GM23338 (cell line): ENCODE results near the gene SEMA3C. TPM values are rescaled to one million over a fixed set of nuclear protein-coding genes. Genes with fewer than 3 reads are reported as not detected.

Experiments
- ATAC-seq: fragments of 200-7000 bp; cut with Tn5 transposase; 3 replicates; pipeline ENCODE4 v1.9.1; 2020
- DNase-seq: peaks from one replicate; pipeline ENCODE4 v3.0.0-alpha.2; 2015; ENCODE audit warnings: low spot score
- H2AFZ ChIP-seq: fragments of 200-600 bp; sonication (generic); 2 replicates; pipeline ENCODE4 v1.8.0; 2016; ENCODE audit warnings: antibody characterized with exemption, mild to moderate bottlenecking, moderate library complexity
- H3F3A ChIP-seq: fragments of 200-600 bp; sonication (generic); replicated peaks from 2 replicates; pipeline ENCODE4 v1.8.0; 2017; ENCODE audit warnings: antibody characterized with exemption, mixed run types, low read depth
- H3K27ac ChIP-seq: fragments of 200-600 bp; sonication (generic); 2 replicates; pipeline ENCODE4 v1.6.1; 2016; ENCODE audit warnings: low read depth
- H3K27me3 ChIP-seq: fragments of 200-600 bp; sonication (generic); 2 replicates; pipeline ENCODE4 v1.8.0; 2016; ENCODE audit warnings: mild to moderate bottlenecking, mixed run types, moderate library complexity; ENCODE audit not compliant: insufficient read depth
- H3K36me3 ChIP-seq: fragments of 200-600 bp; sonication (generic); 2 replicates; pipeline ENCODE4 v1.8.0; 2016; ENCODE audit warnings: mild to moderate bottlenecking; ENCODE audit not compliant: insufficient read depth
- H3K4me1 ChIP-seq: fragments of 200-600 bp; sonication (generic); 2 replicates; pipeline ENCODE4 v1.8.0; 2016; ENCODE audit warnings: mild to moderate bottlenecking, moderate library complexity; ENCODE audit not compliant: insufficient read depth
- H3K4me2 ChIP-seq: fragments of 200-600 bp; sonication (generic); 2 replicates; pipeline ENCODE4 v1.7.1; 2017; ENCODE audit warnings: mixed run types
- H3K4me3 ChIP-seq: fragments of 200-600 bp; sonication (generic); 2 replicates; pipeline ENCODE4 v1.6.1; 2016; ENCODE audit warnings: mixed run types
- H3K79me2 ChIP-seq: fragments of 200-600 bp; sonication (generic); replicated peaks from 2 replicates; pipeline ENCODE4 v1.8.0; 2017; ENCODE audit warnings: mild to moderate bottlenecking; ENCODE audit not compliant: insufficient read depth
- H3K9me2 ChIP-seq: fragments of 200-600 bp; sonication (generic); 2 replicates; pipeline ENCODE4 v1.8.0; 2017; ENCODE audit not compliant: insufficient read depth
- H4K20me1 ChIP-seq: fragments of 200-600 bp; sonication (generic); replicated peaks from 2 replicates; pipeline ENCODE4 v1.8.0; 2017; ENCODE audit warnings: mild to moderate bottlenecking; ENCODE audit not compliant: insufficient read depth
- H3K27ac Mint-ChIP-seq: 2 replicates; pipeline ENCODE4 v1.8.0; 2020; ENCODE audit warnings: inconsistent platforms, mild to moderate bottlenecking, moderate library complexity, mixed read lengths
- H3K27me3 Mint-ChIP-seq: 3 replicates; pipeline ENCODE4 v1.8.0; 2022; ENCODE audit warnings: low read depth, mild to moderate bottlenecking, moderate library complexity, mixed read lengths, inconsistent platforms; ENCODE audit not compliant: insufficient read depth, poor library complexity
- H3K36me3 Mint-ChIP-seq: 3 replicates; pipeline ENCODE4 v1.8.0; 2021; ENCODE audit warnings: low read depth, mild to moderate bottlenecking, inconsistent platforms, moderate library complexity, mixed read lengths
- H3K4me1 Mint-ChIP-seq: 3 replicates; pipeline ENCODE4 v1.8.0; 2020; ENCODE audit warnings: mild to moderate bottlenecking, inconsistent platforms, mixed read lengths
- H3K4me3 Mint-ChIP-seq: 3 replicates; pipeline ENCODE4 v1.8.0; 2021; ENCODE audit warnings: moderate library complexity, mild to moderate bottlenecking, inconsistent platforms, mixed read lengths
- H3K9me3 Mint-ChIP-seq: 3 replicates; pipeline ENCODE4 v1.8.0; 2020; ENCODE audit warnings: moderate library complexity, mild to moderate bottlenecking, inconsistent platforms, mixed read lengths
- CTCF ChIP-seq, 2 experiments: fragments of 200-600 bp in 1 of 2; sonication (generic) in 1 of 2; conservative IDR thresholded peaks; 2 replicates each; pipeline versions ENCODE4 v1.5.1 to v1.6.1; 2016 to 2017; ENCODE audit warnings: antibody characterized with exemption in 2 of 2, low read depth in 2 of 2, mild to moderate bottlenecking in 2 of 2, moderate library complexity in 1 of 2
- JUNB ChIP-seq: IDR thresholded peaks from one replicate; pipeline ENCODE4 v1.6.1; 2016; ENCODE audit warnings: antibody characterized with exemption; ENCODE audit not compliant: unreplicated experiment
- POLR2AphosphoS5 ChIP-seq: IDR thresholded peaks from 2 replicates; pipeline ENCODE4 v1.6.1; 2016; ENCODE audit warnings: antibody characterized with exemption, low read depth
- REST ChIP-seq: IDR thresholded peaks from one replicate; pipeline ENCODE4 v1.6.1; 2018; ENCODE audit warnings: antibody characterized with exemption; ENCODE audit not compliant: unreplicated experiment
- STAT1 ChIP-seq: IDR thresholded peaks from one replicate; pipeline ENCODE4 v1.6.1; 2016; ENCODE audit warnings: antibody characterized with exemption; ENCODE audit not compliant: unreplicated experiment
- ZNF114 ChIP-seq: fragments of 250-450 bp; sonication (Bioruptor Pico); IDR thresholded peaks from 2 replicates; pipeline ENCODE4 v1.5.0; 2020; ENCODE audit warnings: mild to moderate bottlenecking, moderate library complexity
- ZNF331 ChIP-seq: fragments of 250-450 bp; sonication (Bioruptor Pico); IDR thresholded peaks from 2 replicates; pipeline ENCODE4 v1.5.0; 2020; ENCODE audit warnings: low read depth, mild to moderate bottlenecking, moderate library complexity
- ZNF462 ChIP-seq: fragments of 250-450 bp; sonication (Bioruptor Pico); IDR thresholded peaks from 2 replicates; pipeline ENCODE4 v1.5.0; 2020; ENCODE audit warnings: mild to moderate bottlenecking, moderate library complexity
- polyA plus RNA-seq: library from polyadenylated mRNA; unstranded; fragments of >200 nt; fragmentation: Nextera tagmentation; extraction: Ambion mirVana; gene quantifications from 2 replicates; pipeline ENCODE4 v1.2.1, GENCODE V29; 2016
- total RNA-seq: library from RNA; depleted of rRNA; stranded (reverse); fragments of >200 nt; shearing (Covaris generic); gene quantifications from 2 replicates; pipeline ENCODE4 v1.2.3, GENCODE V29; 2014

The SEMA3C gene
- total and polyA plus RNA-seq, 2 experiments from 2014 or later = 1.0 to 3.5 TPM

- peaks cover 36% of the 10 kb centered on the region for H3K4me1 Mint-ChIP-seq
- TF ChIP-seq ZNF114 (no peak), REST (no peak), ZNF462 (CRISPR knock-in tag) (no peak), STAT1 (no peak), CTCF (conservative IDR thresholded peaks at IDR 0.05; ENCODE audit: low read depth in 2 of 2) (no peak), ZNF331 (CRISPR knock-in tag) (no peak), JUNB (no peak), POLR2AphosphoS5 (no peak)
- Histone ChIP-seq H3K79me2 (no peaks in the 10 kb centered on the region), H3K9me2 (no peaks in the 10 kb centered on the region), H3K27ac (no peak overlapping the region), H3K36me3 (no peaks in the 10 kb centered on the region), H3F3A (no peaks in the 10 kb centered on the region), H4K20me1 (no peaks in the 10 kb centered on the region), H3K4me3 (no peak overlapping the region), H3K27me3 (no peaks in the 10 kb centered on the region), H2AFZ (no peak overlapping the region), H3K4me2 (no peak overlapping the region), H3K4me1 (peaks cover 37% of the 10 kb centered on the region)
- H3K27me3 Mint-ChIP-seq = peaks cover 3% of the 10 kb centered on the region
- H3K9me3 Mint-ChIP-seq = no peaks in the 10 kb centered on the region
- H3K36me3 Mint-ChIP-seq = no peaks in the 10 kb centered on the region
- no peak overlapping the region for H3K4me3 Mint-ChIP-seq
- ATAC-seq (no peak), DNase-seq (no peak)
- H3K27ac Mint-ChIP-seq = no peak overlapping the region
Observed at GRCh38 chr7:80720146-80720545, 198.7 kb downstream of the SEMA3C start.
